ENCODE measurements around the gene TSPAN18. TPM values are rescaled to one million over a fixed set of nuclear protein-coding genes. Genes with fewer than 3 reads are reported as not detected.

TSPAN18 gene
- polyA plus RNA-seq, 4 donors, result 53.1 to 61.4 (median 57.6) TPM

DNA sequence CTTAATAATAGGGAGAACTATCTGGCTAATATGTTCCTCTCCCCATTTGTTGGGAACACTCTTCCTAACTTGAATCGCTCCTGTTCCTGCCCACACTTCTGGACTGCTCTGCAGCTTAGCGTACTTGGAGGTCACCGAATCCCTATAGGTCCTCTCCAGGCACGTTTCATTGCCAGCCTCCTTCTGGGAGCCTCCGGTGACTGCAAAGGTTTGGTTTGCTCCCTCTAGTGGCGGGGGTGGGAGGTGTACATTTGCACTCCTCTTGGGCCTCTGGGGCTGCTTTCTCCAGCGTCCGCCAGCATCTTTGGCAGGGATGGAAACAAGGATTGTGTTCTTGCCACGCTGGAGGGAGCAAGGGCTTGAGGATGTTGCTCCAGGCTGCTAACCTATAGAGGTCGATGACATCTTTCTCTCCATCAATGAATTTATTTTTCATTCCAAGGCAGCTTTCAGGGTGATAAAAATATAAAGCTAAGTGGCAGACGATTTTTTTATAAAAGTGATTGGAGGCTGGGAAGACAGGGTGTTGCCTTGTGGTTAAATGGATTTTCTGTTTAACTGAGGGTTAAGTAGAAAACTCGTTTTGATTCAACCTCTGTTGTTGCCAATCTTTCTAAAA is 48.7 kb downstream of the TSPAN18 start:
- no peak for DNase-seq (ENCODE audit: low read depth in 4 of 4, low spot score in 3 of 4)

DNA sequence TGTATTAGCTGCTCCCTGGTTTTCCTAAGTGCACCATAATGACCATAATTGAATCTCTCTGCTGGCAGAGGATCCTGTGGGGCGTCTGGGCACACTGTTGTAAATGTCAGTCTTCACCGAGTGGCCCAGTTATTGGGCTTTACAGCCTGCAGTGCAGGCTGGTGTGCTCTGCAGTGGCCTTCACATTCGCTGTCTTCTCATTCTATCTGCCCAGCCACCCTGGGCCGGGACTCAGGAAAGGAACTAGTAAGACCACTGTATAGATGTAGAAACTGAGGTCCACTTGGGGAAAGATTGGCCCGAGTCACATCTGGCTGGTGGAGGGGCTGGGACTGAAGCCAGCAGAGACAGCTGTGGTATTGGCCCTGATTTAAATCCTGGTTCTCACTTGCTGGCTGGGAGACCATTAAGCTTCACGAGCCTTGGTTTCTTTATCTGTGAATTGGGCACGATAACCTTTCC is 49.3 kb downstream of the TSPAN18 start:
- no peak for DNase-seq (ENCODE audit: low read depth in 4 of 4, low spot score in 3 of 4)

DNA sequence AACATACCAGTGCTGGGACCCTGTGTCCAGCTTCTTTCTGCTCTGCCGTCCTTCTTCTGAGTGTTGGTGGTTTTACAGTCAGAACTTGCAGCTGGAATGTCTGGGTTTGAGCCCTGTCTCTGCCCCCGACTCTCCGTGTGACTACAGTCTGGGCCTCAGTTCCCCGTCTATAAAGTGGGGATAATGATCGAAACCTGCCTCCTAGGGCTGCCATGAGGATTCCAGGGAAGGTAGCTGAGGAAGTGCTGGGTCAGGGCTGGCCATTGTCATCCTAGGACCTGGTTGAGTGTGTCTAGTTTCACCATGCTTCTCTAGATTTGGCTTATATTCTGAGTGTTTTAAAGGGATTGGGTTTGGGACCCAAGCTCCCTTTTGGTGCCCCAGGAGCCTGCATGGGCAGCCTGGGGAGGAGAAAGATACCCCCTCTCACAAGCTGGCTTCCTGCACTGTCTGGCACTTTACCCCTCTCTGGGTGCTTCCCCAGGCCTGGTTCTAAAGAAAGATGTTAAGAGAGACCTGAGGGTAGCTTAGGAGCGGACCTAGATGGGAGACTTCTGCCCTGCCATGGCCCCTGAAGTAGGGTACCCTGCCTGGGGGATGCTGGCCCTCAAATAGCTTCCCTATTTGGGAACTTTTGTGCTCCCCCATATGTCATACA is 49.9 kb downstream of the TSPAN18 start:
- no peak for DNase-seq (ENCODE audit: low read depth in 4 of 4, low spot score in 3 of 4)

DNA sequence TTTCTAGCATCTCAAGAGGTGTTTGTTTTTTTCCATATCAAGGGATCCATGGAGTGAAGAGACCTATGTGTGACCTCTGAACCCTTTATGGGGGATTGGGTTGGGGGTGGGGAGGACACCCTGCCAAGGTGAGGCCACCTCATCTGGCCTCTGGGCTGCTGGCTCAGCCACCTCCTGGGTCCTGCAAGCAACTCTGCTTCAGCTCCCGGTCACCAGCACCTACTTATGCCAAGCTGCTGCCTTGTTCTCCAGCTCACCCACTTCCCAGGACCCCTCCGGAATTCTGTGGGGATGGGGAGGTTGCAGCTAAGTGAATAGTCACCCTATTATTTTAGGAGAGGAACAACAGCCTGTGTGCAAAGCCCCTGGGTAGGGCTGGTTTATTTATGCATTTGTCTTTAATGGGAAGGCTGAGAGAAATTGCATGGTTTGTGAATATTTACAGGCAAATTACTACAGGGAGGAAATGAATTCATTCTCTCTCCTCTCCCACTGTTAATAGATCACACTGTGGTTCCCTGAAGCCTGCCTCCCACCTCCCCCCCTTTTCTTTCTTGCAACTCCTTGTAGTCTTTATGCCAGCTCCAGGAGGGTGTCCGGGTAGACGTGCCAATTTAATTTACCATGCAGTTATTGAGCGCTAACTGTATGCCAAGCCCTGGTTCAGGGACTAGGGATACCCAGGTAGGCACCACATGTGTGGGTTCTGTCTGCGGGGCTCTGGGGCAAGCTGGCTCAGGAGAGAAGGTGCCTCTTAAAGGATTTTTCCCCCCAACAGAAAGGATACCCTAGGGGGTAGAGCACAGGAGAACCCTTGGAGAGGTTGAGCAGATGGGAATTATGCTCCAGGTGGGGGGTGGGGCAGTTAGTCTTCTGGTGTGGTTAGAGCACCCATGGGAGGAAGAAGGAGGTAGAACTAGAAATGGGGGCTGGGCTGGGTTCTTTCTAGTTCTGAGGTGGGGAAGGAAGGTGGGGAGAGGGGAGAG is 50.7 kb downstream of the TSPAN18 start:
- DNase-seq (ENCODE audit: low read depth in 4 of 4, low spot score in 3 of 4), result no peak

DNA sequence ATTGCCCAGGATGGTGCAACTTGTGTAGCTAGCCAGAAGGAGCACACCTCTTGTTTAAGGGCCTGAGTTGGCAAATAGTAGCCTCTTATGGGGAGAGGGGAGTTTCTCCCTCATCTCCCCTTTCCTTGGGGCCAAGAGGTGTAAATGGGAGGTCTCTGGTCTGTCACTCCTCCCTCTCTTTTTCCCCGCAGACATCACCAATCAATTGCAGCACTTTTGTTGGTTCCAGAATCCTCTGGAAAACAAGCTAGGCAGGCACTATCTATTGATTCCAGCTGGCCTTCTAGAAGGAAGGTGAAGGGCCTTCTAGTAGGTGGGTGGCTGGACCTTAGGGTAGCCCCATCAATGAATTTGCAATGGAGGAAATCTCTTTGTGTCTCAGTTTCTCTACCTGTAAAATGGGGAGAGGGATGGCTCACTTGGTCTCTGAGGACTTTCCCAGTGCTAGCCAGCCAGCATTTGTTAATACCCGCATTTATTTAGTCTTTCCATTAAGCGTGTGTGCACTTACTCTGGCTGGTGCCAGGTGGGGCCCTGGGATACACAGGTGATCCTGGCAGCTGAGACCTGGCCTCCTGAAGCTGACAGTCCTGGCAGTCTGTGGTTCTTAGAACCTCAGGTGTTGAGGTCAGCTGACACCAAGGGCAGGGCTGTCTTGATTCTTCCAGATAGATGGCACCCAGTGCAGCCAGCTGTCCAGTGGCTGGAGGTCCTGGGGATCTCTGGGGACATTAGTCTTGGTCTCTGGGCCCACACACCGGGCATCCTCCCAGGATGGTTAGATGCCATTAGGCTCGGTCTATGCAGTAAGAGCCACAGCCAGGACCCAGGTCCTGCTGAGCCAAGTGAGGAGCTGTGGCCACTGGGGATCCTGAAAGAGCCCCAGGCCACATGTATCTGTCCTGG is 51.7 kb downstream of the TSPAN18 start:
- DNase-seq (ENCODE audit: low read depth in 4 of 4, low spot score in 3 of 4), result no peak

DNA sequence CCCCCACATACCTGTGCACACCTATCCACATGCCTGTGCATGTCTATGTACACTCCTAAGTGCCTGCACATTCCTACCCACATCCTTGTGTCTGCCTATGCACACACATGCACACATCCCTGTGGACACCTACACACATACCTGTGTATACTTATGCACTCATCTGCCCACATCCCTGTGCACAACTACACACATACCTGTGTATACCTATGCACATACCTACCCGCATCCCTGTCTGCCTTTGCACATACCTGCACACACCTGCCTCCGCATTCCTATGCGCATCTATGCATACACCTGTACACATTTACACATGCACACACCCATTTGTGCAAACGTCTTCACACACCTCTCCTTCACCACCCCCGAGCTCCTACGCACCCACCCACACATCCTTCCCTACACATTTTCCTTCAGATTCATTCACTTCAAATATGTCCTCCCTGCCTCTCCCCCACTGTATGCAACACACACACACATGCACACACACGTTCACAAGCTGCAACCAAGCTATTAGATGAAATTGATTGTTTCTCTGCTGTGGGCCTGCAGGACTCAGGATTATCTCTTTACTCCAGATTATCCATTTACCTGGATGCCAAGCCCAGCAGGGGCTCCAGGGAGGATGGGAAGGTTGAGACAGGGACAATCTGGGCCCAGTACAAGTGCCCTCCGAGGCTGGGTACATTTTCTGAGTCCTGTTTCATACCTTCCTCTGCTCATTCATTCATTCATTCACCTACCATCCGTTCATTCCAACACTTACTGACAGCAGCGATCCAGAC is 53.2 kb downstream of the TSPAN18 start:
- DNase-seq (ENCODE audit: low read depth in 4 of 4, low spot score in 3 of 4), result no peak

DNA sequence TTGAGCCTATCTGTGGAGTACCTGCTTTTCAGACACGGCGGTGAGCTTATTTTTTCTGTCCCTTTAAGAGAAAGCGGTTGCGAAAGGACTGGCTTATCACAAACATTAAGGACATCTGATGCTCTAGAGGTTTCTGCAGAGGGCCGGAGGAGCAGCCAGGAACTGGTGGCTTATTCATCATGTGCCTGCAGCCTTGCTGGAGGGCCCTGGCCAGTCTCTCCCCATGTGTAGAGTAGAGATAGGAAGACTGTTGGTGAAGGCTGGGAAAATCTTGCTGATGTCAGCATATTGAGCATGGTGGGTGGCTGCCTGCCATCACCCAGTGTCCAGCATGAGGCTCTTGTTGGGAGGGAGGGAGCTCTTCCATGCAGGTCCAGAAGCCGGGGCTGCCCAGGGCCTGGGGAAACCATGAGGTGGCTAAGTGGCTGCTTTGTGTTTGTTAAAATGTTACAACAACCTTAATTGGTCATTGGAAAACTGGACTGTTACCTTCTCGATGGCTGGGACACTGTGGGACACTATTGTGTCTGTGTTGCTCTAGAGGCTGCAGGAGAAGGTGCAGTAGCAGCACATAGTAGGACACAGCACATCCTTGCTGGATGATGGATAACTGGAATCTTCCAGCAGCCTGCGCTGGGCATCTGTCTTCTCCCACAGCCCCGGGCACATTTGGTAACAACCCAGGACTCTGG is 54.3 kb downstream of the TSPAN18 start:
- no peak for DNase-seq (ENCODE audit: low read depth in 4 of 4, low spot score in 3 of 4)

DNA sequence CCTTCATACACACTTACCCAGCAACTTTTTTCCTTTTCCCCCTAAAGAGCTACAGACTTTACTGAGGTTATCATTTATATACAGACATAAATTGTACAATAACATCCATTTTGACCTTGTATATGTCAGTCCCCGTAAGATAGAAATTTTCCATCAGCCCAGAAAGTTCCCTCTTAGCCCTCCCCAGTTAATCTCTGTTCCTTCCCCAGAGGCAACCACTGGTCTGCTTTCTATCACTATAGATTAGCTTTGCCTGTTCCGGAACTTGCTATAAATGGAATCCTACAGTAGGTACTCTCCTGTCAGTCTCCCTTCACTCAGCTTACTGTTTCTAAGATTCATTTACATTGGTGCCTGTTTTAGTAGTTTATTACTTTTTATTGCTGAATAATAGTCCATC is 54.9 kb downstream of the TSPAN18 start:
- no peak for DNase-seq (ENCODE audit: low read depth in 4 of 4, low spot score in 3 of 4)

DNA sequence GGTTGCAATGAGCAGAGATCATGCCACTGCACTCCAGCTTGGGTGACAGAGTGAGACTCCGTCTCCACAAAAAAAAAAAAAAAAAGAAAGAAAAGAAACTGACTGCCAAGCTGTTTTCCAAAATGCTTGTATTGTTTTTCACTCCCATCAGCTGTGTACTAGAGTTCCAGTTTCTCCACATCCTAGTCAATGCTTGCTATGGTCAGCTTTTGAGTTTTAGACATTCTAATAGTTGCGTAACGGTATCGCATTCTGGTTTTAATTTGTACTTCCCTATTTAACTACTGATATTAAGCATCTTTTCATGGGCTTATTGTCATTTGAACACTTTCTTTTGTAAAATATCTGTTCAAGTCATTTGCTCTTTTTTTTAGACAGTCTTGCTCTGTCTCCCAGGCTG is 55.7 kb downstream of the TSPAN18 start:
- DNase-seq (ENCODE audit: low read depth in 4 of 4, low spot score in 3 of 4), result no peak

DNA sequence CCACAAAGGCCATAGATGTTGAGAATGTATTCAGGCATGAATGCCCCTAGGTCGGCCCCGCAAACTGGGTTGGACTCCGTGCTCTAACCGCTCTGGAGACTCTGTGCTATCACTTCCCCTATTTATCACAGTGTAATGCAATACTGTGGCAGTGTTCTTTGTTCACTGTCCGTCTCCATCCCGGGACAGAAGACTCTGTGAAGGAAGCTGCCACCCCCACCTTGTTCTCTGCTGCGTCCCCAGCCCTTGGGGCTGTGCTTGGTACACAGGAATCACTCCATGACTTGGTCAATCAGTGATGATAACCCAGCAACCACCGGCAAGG is 57.6 kb downstream of the TSPAN18 start:
- DNase-seq (ENCODE audit: low read depth in 4 of 4, low spot score in 3 of 4), result no peak

DNA sequence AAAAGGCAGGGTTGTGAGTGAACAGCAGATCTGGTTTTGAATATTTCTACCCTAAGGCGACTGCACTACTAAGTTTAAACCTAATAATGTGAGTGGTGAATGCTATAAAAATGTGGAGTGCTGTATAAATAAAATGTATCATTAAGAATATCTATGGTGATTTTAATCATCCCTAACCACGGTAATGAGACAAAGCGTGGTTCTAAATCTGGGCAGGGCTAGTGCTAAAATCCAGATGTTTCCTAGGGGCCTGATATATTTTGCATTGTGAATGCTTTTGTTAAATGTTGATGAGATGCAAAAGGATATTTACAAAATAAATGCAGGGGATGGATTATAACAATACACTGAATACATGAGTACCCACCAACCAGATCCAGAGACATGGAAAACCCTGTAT is 58.1 kb downstream of the TSPAN18 start:
- no peak for DNase-seq (ENCODE audit: low read depth in 4 of 4, low spot score in 3 of 4)

DNA sequence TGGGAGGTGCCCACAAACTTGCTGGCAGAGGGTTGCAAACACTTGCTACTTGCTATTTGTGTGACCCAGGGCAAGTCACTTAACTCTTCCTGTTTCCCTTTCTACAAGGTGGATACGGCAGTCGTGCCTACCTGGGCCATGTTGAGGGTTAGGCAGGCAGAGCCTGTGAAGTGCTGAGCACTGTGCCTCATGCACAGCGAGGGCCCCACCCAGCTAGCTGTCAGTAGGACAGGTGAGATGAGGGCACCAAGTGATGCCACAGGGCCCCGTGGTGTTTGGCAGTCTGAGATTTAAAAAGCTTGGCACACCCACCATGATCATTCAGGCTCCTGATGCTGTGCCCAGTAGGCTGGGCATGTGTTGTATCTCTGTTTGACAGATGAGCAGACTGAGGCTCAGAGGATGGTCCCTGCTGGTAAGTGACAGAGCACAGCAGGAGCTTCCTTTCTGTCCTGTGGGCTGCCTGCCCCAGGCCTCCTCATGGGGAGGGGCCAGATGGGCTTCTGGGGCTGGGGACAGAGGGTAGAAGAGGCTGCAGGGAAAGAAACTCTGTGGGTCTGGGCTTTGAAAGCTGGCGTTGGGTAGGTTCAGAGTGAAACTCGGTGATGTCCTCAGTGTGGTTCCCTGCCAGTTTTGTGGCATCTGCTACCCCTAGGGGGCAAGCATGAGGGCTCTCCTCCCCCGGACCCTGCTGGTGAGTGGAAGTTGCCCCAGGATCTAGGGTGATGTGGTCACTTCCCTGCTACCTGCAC is 59.3 kb downstream of the TSPAN18 start:
- DNase-seq (ENCODE audit: low read depth in 4 of 4, low spot score in 3 of 4), result no peak

DNA sequence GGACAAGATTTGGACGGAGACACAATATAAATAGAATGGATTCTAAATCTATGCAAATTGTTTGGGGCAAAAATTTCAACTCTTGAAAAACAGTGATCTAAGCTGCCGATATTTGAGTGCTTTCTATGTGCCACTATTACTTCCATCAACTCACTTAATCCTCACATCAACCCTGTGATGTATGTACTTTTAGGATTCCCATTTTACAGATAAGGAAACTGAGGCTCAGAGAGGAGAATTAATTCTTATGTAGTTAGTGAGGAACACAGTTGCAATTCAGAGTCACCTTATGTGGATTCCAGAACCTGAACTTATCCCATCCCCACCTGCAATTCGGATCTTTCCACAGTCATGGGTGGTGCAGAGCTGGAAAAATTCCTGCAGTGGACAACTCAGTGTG is 60.3 kb downstream of the TSPAN18 start:
- DNase-seq (ENCODE audit: low read depth in 4 of 4, low spot score in 3 of 4), result no peak

DNA sequence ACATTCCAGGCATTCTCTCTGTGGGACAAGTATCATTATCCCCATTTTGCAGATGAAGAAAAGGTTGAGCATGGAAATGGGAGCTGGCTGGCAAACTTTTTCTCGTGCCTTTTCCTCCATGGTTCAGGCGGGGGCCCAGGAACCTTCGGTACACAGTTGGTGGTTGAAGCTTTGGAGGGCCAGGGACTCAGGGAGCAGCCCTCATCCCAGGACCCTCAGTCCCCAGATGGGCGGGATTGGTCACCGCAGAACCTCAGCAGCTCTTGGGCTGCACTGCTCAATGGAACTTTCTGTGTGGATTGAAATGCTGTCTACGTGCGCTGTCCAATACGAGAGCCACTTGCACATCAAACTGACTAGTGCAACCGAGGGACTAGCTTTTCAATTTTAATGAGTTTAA is 61.2 kb downstream of the TSPAN18 start:
- no peak for DNase-seq (ENCODE audit: low read depth in 4 of 4, low spot score in 3 of 4)

DNA sequence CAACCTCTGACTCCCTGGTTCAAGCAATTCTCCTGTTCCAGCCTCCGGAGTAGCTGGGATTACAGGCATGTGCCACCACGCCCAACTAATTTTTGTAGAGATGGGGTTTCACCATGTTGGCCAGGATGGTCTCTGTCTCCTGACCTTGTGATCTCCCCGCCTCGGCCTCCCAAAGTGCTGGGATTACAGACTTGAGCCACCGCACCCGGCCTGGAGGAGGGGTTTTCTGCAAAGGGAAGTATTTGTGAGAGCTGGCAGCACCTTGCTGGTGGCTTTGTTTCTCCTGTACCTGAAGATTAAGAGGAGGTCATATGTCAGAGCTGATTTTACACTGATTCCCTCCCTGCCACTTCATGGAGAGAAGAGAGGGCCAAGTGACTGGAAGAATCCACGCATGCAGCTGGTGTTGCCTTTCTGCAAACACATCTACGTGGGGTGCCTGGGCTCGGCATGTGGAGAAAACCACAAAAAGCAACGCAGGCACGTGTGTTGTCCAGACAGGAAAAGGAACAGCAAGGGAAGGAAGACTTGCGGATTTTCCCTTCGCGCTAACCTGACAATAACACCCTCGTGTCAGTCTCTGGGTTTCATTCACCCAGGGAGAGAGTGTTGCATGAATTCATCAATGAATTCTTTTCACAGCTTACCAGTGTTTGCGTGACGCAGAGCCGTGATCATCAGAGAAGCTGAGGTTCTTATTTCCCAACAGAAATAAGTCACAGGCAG is 61.9 kb downstream of the TSPAN18 start:
- DNase-seq (ENCODE audit: low read depth in 4 of 4, low spot score in 3 of 4), result no peak

DNA sequence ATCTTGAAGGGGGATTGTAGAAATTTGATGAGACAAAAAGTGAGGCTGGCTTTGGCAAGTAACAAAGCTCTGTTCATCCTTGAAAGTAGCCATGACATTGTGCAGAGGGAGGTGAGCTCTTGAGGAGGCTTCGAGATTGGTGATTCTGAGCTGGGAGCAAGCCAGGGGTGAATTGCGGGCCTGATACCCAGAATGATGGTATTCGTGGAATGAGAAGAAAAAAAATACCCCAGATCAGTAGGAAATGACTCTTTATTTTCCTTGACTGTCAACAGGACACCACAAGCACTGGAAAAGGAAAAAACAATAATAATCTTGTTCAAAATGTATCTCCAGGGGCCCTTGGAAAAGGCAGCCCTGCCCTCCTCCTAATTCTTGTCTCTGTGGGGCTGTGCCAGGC is 62.7 kb downstream of the TSPAN18 start:
- DNase-seq (ENCODE audit: low read depth in 4 of 4, low spot score in 3 of 4), result no peak

DNA sequence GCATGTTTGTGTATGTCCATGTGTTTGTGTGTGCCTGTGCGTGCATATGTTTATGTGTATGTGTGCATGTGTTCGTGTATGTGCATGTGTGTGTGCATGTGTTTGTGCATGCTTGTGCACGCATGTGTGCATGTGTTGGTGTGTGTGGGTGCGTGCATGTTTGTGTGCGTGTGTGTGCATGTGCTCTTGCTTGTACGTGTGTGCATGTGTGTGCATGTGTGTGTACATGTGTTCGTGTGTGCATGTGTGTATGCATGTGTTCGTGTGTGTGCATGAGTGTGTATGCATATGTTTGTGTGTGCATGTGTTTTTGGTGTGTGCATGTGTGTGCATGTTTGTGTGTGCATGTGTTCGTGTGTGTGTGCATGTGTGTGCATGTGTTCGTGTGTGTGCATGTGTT is 63.4 kb downstream of the TSPAN18 start:
- DNase-seq (ENCODE audit: low read depth in 4 of 4, low spot score in 3 of 4), result no peak

Measured in right renal pelvis (tissue), 4 donors.